Measurements from ENCODE around the gene FBXL19.

DNA sequence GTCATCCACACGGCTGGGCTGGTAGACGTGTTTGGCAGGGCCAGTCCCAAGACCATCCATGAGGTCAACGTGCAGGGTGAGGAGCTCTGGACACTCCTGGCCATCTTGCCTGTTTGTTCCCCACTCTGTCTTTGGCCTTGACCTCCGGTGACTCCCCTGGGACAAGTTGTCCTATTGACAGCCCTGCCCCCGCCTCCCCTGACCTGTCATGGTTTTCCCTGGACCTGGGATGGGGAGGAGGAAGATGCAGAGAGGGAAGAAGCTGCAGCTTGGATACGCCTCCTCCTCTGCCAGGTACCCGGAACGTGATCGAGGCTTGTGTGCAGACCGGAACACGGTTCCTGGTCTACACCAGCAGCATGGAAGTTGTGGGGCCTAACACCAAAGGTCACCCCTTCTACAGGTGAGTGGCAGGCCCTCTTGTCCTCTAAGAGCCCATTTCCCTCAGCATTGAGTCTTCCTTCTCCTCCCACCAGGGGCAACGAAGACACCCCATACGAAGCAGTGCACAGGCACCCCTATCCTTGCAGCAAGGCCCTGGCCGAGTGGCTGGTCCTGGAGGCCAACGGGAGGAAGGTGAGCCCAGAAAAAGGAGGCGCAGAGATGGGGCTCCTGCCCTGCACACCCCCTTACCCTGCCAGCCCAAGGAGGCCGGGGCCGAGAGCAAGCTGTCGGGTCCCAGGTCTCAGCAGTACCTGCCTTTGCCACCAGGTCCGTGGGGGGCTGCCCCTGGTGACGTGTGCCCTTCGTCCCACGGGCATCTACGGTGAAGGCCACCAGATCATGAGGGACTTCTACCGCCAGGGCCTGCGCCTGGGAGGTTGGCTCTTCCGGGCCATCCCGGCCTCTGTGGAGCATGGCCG lies 63.0 kb downstream of the FBXL19 start:
- TF ChIP-seq GATA3 (IDR thresholded peaks at IDR 0.05; ENCODE audit: low read depth, low read length) (no peak), GATA2 (IDR thresholded peaks at IDR 0.05; ENCODE audit: low read depth, low read length) (no peak)

Data from SH-SY5Y (cell line).